GM18861 (cell line): Measurements from ENCODE around the gene TTC14.

Source experiments
- ATAC-seq: cut with Tn5 transposase; IDR thresholded peaks from one replicate; pipeline ENCODE4 v1.9.1; 2021; ENCODE audit not compliant: unreplicated experiment

Gene TTC14

DNA sequence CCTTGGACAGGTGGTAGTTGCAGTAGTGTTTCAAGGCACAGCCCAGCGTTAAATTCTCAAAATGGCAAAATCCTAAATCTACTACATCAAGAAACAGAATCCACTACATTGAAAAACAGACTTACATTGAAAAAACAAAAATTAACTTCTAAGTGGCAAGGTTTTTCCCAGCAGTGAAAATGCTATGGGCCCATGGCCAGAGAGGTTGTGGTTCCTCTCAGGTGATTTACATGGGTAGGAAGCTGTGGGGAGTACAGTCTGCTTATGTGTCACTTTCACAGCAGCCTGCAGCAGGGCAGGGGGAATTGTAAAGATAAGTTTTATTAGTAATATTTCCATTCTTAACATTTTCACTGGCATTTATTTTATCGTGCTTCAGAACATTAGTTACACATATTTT is 24.9 kb downstream of the TTC14 start:
- ATAC-seq, result peak; percentile 95

DNA sequence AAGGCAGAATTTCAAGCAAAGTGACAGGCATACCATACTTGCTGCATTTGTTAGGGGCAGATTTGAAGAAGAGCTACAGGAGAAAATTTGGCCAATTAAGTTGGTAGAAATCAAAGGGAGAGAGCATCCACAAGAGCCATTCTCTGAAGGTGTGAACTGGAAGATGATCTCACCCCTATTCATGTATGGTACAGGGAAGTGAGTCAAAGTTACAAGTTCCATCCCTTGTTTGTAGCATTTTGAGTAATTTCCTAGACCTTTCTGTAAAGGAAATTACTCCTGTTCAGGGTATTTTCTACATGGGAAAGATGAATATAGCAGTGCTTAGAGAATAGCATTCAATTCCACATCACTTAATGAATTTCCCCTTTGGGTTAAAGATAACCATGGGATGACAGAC is 28.4 kb downstream of the TTC14 start:
- no peak for ATAC-seq

DNA sequence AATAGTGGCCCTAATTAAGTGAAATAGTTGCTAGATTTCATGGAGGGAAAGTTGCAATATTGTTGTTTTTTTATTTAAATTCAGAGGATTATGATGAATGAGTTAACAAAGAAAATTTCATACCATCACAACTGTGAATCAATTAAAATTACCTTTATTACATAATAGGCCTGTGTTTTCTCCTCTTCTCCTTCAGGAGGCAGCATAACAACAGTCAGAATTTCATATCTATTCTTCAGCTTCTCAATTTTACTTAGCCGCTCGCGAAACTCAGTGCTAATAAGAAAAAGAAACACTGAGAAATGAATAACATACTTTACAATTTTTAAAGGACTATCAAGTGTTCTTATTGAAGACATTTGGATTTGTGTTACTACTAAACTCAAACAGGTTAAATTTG is 29.4 kb downstream of the TTC14 start:
- no peak for ATAC-seq

DNA sequence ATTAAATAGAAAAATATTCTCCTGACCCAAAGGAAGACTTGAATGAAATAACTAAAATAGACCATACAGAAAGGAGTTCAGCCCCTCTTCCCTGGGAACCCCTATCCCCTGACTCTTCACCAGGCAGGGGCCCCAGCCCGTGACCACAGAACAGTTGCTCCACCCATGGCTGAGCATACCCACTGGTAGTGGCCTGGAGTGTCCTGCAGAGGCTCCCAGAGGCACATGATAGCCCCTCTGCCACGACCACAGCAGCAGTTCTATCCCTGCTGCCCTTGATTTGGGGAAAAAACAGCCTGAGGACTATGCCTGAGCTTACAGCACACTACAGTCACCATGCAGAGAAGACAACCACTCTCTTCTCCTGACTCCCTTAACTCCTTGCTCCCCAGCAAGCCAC is 31.8 kb downstream of the TTC14 start:
- ATAC-seq, result no peak

DNA sequence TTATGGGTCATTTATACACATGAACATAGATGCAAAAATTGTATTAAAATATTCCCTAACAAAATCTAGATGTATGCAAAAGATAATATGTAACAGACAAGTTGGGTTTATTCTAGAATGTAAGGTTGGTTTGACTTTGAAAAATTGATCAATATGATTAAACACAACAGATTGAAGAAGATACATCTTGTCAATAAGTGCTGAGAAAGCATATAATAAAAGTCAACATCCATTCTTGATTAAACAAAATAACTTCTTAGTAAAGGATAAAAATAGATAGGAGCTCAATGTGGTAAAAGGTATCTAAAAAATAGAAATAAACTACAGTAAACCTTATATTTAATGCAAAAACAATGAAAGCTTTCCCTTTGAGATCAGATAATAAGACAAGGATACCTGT is 39.0 kb downstream of the TTC14 start:
- no peak for ATAC-seq

DNA sequence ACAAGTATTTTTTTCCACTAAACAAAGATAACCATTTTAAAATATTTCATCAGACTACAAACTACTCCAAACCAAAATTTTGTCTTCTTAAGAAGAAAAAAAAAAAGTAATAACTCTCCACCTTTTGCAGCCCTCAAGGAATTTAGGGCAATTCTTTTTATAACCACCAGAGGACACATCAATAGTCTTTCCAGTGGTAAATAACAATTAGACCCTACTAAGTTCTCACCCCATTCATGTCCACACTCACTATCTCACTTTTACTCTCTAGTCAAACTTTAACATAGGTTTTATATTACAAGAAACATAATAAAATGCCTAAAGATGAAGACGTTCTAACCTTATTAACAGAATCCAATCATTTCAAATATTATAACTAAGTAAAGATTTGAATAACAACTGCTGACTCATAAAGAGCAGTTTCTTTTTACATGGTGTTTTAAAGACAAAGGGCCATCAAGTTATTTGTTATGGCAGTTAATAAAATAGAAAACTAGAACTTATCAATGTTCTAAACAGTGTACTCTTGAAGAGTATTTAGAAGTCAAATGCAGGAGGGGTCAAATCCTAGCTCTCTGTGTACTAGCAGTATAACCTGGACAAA is 44.3 kb downstream of the TTC14 start:
- ATAC-seq, result no peak

DNA sequence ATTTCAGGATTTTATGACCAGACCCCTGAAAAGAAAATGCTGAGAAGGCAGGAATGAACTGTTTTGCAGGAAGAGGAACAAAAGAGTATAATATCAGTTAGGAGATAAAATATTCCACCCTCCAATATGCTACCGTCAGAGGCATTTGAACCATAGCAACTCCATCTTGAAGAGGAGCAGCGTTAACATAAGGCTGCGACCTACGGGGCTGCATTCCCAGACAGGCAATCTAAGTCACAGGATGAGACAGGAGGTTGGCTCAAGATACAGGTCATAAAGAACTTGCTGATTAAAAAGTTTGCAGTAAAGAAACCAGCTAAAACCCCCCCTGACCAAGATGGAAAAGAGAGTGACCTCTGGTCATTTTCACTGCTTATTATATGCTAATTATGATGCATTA is 54.4 kb downstream of the TTC14 start:
- no peak for ATAC-seq

DNA sequence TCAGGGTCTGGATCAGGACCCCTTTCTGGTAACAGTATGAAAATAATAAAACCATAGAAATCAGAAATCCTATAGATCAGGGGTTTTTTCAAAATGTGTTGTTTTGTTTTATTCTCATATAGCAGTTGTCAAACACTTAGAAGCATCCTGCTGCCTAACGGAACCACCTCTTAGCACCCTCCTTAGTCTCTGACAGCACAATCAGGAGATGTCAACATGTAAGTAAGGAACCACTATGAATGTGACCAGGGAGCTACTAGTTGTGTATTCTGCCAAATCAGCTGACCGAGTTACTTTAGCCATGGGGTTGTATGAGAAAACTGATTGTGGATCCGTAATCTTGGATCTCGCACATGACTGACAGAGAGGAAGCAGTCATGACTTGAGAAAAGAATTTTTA is 55.1 kb downstream of the TTC14 start:
- ATAC-seq, result no peak
